NT2/D1 (cell line): ENCODE measurements around the gene ACTN4.

Source experiments
- DNase-seq: peaks from one replicate; pipeline ENCODE4 v3.0.0-alpha.2; 2011; ENCODE audit warnings: low read depth, low spot score
- H3K27me3 ChIP-seq: 2 replicates; pipeline ENCODE4 v1.6.0; 2011; ENCODE audit warnings: mild to moderate bottlenecking; ENCODE audit not compliant: insufficient read length, insufficient read depth
- H3K36me3 ChIP-seq: 2 replicates; pipeline ENCODE4 v1.6.1; 2011; ENCODE audit warnings: mild to moderate bottlenecking, low read length, mixed read lengths; ENCODE audit not compliant: insufficient read depth, insufficient read length
- H3K4me1 ChIP-seq: 2 replicates; pipeline ENCODE4 v1.5.1; 2011; ENCODE audit not compliant: insufficient read depth, insufficient read length
- H3K4me3 ChIP-seq: 2 replicates; pipeline ENCODE4 v1.5.1; 2011; ENCODE audit warnings: low read depth; ENCODE audit not compliant: insufficient read length
- H3K9ac ChIP-seq: 2 replicates; pipeline ENCODE4 v1.6.0; 2011; ENCODE audit warnings: low read depth; ENCODE audit not compliant: insufficient read length
- H3K9me3 ChIP-seq: 2 replicates; pipeline ENCODE4 v1.5.1; 2011; ENCODE audit warnings: mild to moderate bottlenecking, low read length; ENCODE audit not compliant: insufficient read depth
- SUZ12 ChIP-seq: IDR thresholded peaks from 2 replicates; pipeline ENCODE4 v1.6.1; 2011; ENCODE audit not compliant: insufficient read length, insufficient read depth; ENCODE audit errors: extremely low read depth
- YY1 ChIP-seq: IDR thresholded peaks from 2 replicates; pipeline ENCODE4 v1.6.1; 2011; ENCODE audit not compliant: insufficient read length, insufficient read depth
- ZNF274 ChIP-seq: IDR thresholded peaks from 2 replicates; pipeline ENCODE4 v1.6.1; 2011; ENCODE audit warnings: mild to moderate bottlenecking, low read depth, low read length

Gene ACTN4

DNA sequence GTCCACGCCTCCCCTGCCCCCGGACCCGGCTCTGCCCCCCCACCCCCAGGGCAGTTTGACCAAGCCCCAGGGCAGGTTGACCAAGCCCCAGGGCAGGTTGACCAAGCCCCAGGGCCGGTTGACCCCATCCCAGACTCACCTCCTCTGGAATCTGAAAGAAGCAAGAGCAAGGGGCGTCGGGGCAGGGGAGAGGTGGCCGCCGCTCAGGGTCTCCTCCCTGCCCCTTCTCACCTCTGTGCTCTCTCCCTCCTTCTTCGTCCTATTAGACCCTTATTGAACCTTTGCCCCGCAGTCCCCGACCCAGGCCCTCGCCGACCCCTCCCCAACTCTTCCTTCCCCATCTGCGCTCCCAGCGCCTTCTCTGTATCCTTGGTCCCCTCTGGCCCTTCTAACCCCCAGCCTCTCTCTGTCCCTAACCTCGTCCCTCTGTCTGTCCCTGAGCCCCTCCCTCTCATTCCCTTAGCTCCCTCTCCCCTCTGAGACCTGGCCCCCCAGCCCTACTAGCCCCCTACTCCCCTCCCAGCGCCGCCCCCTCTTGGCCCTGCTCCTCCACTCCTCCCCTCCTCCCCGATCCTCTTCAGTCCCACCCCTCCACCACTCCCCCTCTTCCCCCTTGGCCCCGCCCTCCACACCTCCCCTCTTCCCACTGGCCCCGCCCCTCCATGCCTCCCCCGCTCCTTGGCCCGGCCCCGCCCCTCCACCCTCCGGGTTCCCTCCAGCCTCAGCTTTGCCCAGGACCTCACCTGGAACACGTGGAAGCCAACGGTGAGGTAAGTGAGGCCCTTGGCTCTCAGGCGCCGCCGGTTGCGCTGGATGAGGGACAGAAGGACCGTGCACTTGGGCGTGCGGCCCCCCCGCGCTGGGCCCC is 89.2 kb downstream of the ACTN4 start:
- peaks cover 10% of the 10 kb centered on the region for H3K4me1 ChIP-seq
- peaks cover 11% of the 10 kb centered on the region for H3K36me3 ChIP-seq
- DNase-seq: peak; percentile 38
- no peaks in the 10 kb centered on the region for H3K9me3 ChIP-seq
- peaks cover 3% of the 10 kb centered on the region for H3K27me3 ChIP-seq
- H3K4me3 ChIP-seq: peak overlapping the region; percentile 36
- no peak for TF ChIP-seq ZNF274
- no peak for TF ChIP-seq YY1
- no peak for TF ChIP-seq SUZ12
- H3K9ac ChIP-seq: peak overlapping the region; percentile 42

DNA sequence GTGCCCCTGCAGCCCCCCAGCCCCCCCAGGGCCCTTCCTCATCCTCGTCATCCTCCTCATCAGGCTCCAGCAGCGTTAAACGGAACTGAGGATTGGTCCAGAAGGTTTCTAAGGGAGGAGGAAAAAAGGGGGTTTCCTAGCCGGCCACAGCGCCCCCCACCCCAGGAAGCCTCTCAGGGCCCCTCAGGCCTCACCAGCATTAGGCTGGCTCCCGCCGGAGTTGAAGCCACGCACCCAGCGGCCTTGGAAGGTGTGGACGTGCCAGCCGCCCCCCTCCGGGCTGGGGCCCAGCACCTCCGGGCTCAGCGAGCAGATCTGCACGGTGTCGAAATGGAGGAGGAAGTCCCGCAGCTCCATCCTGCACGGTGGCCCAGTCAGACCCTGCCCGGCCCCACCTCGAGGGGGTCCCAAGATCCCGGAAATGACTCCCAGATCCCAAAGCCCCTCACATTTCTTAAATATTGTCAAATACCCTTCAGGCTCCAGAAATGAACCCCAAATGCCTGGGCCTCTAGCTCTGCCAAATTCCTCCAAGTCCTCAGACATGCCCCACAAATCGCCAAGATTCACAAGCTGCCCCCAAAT is 89.9 kb downstream of the ACTN4 start:
- H3K9me3 ChIP-seq: no peaks in the 10 kb centered on the region
- H3K4me1 ChIP-seq: peaks cover 10% of the 10 kb centered on the region
- peaks cover 3% of the 10 kb centered on the region for H3K27me3 ChIP-seq
- DNase-seq: no peak
- peaks cover 5% of the 10 kb centered on the region for H3K36me3 ChIP-seq
- TF ChIP-seq YY1 (no peak), ZNF274 (no peak), SUZ12 (no peak)
- peak overlapping the region; percentile 32 for H3K9ac ChIP-seq
- H3K4me3 ChIP-seq: no peak overlapping the region

DNA sequence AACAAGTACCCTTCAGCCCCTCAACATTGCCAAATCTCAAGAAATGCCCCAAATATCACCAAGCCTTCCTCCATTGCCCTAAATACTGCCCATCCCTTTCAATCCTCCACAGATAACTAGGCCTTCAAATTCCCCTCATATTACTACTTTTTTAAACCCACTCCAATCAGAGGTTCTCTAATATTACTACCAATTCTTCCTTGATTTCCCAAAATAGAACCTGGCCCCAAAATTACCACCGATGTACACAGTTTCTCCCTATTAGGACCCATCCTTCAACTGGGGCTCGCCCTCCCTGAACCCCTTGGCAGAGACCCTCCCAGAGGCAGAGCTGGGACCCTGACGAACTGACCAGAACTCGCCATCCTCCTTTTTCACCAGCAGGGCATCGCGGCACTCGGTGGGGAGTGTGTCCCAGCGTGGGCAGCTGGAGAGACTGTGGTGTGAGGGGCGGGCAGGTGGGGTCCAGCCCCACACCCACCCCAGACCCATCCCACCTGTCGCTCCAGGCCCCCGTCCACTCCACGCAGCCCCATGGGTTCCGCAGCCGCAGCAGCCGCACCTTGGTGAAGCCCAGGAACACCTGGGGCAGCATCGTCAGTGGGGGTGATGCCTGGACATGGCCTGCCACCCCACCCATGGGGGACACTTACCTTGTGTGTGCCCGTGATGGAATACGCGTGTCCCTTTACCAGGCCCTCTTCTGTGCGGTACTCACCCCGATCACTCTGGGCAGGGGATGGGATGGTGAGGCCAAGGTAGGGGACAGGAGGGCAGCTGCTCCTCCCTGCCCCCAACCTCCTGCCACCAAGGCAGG is 90.7 kb downstream of the ACTN4 start:
- Histone ChIP-seq H3K4me1 (peaks cover 10% of the 10 kb centered on the region), H3K4me3 (no peak overlapping the region), H3K27me3 (peaks cover 3% of the 10 kb centered on the region), H3K36me3 (no peaks in the 10 kb centered on the region), H3K9me3 (no peaks in the 10 kb centered on the region), H3K9ac (no peak overlapping the region)
- no peak for DNase-seq
- TF ChIP-seq ZNF274 (no peak), YY1 (no peak), SUZ12 (no peak)

DNA sequence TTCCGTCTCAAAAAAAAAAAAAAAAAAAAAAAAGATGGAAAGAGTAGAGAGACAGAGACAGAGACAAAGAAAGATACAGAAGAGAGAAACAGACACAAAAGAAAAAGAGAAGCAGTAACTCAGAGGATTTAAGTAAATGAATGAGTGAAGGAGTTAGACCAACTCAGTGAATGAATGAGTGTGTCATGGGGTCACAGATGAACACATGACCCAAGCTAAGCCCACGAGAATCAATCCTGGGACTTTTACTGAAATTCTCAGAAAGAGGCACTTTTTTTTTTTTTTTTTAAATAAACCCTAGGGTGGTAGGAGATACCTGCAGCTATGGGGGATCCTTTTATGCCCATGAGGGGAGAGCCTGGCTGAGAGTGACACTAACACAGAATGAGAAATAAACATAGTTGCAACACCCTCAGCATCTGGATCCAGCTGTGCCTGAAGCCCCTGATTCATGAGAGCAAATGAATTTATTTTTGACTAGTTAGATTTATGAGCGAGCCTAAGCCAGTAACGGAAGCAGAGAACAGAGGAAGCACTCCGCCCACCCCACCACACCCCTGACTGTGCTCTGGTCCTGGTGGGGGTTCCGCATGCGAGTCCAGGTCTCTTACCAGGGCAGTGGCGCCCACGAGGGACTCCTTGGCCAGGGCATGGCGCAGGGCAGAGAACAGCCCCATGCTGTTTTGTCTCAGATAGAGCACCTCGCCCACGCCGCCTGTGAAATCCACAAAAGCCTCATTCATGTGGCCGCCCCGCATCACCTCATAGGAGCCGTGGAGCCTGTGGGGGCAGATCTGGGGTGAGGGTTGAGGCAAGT is 92.2 kb downstream of the ACTN4 start:
- no peaks in the 10 kb centered on the region for H3K9me3 ChIP-seq
- no peaks in the 10 kb centered on the region for H3K36me3 ChIP-seq
- no peak overlapping the region for H3K4me3 ChIP-seq
- TF ChIP-seq ZNF274: no peak
- no peak for TF ChIP-seq YY1
- TF ChIP-seq SUZ12: no peak
- peaks cover 3% of the 10 kb centered on the region for H3K27me3 ChIP-seq
- DNase-seq: no peak
- peaks cover 6% of the 10 kb centered on the region for H3K4me1 ChIP-seq
- H3K9ac ChIP-seq: no peak overlapping the region

GRCh38 chr19:38740257-38740592 is 92.8 kb downstream of the ACTN4 start:
- Histone ChIP-seq H3K36me3 (no peaks in the 10 kb centered on the region), H3K27me3 (peaks cover 3% of the 10 kb centered on the region), H3K4me3 (no peak overlapping the region), H3K4me1 (peaks cover 2% of the 10 kb centered on the region), H3K9ac (no peak overlapping the region), H3K9me3 (no peaks in the 10 kb centered on the region)
- no peak for TF ChIP-seq ZNF274
- TF ChIP-seq SUZ12: no peak
- no peak for TF ChIP-seq YY1
- DNase-seq: no peak

DNA sequence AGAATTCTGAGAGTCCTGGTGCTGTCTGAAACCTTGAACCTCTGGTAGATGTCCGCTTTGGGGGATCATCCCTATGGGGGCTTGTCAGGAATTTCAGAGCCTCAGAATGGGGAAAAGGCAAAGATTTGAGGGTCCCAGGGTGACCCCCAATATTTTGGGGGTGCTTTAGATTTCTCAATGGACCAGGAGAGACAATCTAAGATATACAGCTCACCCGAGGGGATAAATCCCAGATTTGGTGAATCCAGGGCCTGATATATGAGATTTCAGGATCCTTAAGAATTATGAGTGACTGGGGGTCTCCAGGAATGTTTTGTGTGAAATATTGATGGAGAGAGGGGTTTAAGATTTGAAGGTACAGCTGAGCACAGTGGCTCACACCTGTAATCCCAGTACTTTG is 93.5 kb downstream of the ACTN4 start:
- Histone ChIP-seq H3K36me3 (no peaks in the 10 kb centered on the region), H3K4me3 (no peak overlapping the region), H3K9me3 (no peaks in the 10 kb centered on the region), H3K9ac (no peak overlapping the region), H3K27me3 (peaks cover 3% of the 10 kb centered on the region), H3K4me1 (peaks cover 2% of the 10 kb centered on the region)
- no peak for TF ChIP-seq ZNF274
- TF ChIP-seq SUZ12: no peak
- no peak for TF ChIP-seq YY1
- DNase-seq: no peak
